ENCODE measurements around the gene HOXA11.

DNA sequence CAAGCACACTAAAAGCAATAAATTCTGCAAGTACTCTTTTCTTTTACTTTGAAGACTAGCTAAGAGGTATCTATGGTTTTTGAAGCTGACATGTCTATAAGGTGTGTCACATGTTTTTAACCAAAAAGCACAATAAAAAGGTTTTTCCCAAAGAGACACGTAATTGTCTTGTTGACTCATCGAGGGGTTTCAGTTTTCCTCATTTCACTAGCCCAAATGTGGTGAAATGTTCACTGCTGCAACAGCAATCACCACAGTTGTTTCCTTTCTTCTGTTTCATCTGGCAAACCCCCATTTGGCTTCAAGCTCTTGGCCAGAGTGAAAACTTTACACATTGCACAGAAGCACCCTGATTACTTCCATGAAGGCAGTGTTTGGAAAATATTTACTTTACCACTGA, 50.6 kb downstream of the HOXA11 start:
- TF ChIP-seq, protein P1, sequence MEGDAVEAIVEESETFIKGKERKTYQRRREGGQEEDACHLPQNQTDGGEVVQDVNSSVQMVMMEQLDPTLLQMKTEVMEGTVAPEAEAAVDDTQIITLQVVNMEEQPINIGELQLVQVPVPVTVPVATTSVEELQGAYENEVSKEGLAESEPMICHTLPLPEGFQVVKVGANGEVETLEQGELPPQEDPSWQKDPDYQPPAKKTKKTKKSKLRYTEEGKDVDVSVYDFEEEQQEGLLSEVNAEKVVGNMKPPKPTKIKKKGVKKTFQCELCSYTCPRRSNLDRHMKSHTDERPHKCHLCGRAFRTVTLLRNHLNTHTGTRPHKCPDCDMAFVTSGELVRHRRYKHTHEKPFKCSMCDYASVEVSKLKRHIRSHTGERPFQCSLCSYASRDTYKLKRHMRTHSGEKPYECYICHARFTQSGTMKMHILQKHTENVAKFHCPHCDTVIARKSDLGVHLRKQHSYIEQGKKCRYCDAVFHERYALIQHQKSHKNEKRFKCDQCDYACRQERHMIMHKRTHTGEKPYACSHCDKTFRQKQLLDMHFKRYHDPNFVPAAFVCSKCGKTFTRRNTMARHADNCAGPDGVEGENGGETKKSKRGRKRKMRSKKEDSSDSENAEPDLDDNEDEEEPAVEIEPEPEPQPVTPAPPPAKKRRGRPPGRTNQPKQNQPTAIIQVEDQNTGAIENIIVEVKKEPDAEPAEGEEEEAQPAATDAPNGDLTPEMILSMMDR (IDR thresholded peaks at IDR 0.05) = no peak
- TF ChIP-seq GATA2 (CRISPR knock-in tag; IDR thresholded peaks at IDR 0.05) (no peak), SIN3A (IDR thresholded peaks at IDR 0.05; ENCODE audit: borderline replicate concordance, low read depth, low read length) (no peak), RAD21 (IDR thresholded peaks at IDR 0.05; ENCODE audit: low read length) (no peak), TAF1 (IDR thresholded peaks at IDR 0.05; ENCODE audit: borderline replicate concordance, low read depth, low read length) (no peak), RXRA (IDR thresholded peaks at IDR 0.05; ENCODE audit: borderline replicate concordance, low read depth) (no peak), MXI1 (IDR thresholded peaks at IDR 0.05; ENCODE audit: low read depth, low read length) (no peak)
- TF ChIP-seq, protein P2, sequence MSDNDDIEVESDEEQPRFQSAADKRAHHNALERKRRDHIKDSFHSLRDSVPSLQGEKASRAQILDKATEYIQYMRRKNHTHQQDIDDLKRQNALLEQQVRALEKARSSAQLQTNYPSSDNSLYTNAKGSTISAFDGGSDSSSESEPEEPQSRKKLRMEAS (IDR thresholded peaks at IDR 0.05; ENCODE audit: low read depth) = no peak
- TF ChIP-seq, protein P3, sequence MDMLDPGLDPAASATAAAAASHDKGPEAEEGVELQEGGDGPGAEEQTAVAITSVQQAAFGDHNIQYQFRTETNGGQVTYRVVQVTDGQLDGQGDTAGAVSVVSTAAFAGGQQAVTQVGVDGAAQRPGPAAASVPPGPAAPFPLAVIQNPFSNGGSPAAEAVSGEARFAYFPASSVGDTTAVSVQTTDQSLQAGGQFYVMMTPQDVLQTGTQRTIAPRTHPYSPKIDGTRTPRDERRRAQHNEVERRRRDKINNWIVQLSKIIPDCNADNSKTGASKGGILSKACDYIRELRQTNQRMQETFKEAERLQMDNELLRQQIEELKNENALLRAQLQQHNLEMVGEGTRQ (IDR thresholded peaks at IDR 0.05; ENCODE audit: borderline replicate concordance, low read depth, low read length) = no peak
- TF ChIP-seq, protein P4, sequence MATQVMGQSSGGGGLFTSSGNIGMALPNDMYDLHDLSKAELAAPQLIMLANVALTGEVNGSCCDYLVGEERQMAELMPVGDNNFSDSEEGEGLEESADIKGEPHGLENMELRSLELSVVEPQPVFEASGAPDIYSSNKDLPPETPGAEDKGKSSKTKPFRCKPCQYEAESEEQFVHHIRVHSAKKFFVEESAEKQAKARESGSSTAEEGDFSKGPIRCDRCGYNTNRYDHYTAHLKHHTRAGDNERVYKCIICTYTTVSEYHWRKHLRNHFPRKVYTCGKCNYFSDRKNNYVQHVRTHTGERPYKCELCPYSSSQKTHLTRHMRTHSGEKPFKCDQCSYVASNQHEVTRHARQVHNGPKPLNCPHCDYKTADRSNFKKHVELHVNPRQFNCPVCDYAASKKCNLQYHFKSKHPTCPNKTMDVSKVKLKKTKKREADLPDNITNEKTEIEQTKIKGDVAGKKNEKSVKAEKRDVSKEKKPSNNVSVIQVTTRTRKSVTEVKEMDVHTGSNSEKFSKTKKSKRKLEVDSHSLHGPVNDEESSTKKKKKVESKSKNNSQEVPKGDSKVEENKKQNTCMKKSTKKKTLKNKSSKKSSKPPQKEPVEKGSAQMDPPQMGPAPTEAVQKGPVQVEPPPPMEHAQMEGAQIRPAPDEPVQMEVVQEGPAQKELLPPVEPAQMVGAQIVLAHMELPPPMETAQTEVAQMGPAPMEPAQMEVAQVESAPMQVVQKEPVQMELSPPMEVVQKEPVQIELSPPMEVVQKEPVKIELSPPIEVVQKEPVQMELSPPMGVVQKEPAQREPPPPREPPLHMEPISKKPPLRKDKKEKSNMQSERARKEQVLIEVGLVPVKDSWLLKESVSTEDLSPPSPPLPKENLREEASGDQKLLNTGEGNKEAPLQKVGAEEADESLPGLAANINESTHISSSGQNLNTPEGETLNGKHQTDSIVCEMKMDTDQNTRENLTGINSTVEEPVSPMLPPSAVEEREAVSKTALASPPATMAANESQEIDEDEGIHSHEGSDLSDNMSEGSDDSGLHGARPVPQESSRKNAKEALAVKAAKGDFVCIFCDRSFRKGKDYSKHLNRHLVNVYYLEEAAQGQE (IDR thresholded peaks at IDR 0.05; ENCODE audit: low read depth, low read length) = no peak
